HepG2 (cell line): ENCODE measurements around the gene SNAPC4. TPM values are rescaled to one million over a fixed set of nuclear protein-coding genes. Genes with fewer than 3 reads are reported as not detected.
A peak's percentile ranks its signal among the peaks of the same experiment; 100 is the strongest.

Source experiments
- ARHGAP35 ChIP-seq: sonication (generic); formaldehyde crosslinking; IDR thresholded peaks from 2 replicates; pipeline ENCODE4 v1.9.0; 2022; ENCODE audit warnings: mild to moderate bottlenecking, inconsistent platforms, moderate library complexity, missing genetic modification reagents, borderline replicate concordance
- ATF6 ChIP-seq: sonication (generic); formaldehyde crosslinking; conservative IDR thresholded peaks from 2 replicates; pipeline ENCODE4 v1.4.0; 2020; ENCODE audit warnings: missing genetic modification reagents
- HNRNPL ChIP-seq: fragments of 200-400 bp; formaldehyde crosslinking; IDR thresholded peaks from 2 replicates; pipeline ENCODE4 v1.6.1; 2017; ENCODE audit warnings: mild to moderate bottlenecking, low read depth, low read length
- HNRNPUL1 ChIP-seq: fragments of 200-400 bp; formaldehyde crosslinking; IDR thresholded peaks from 2 replicates; pipeline ENCODE4 v1.6.1; 2017; ENCODE audit warnings: low read depth, mild to moderate bottlenecking, low read length, moderate library complexity
- MZF1 ChIP-seq: sonication (generic); formaldehyde crosslinking; IDR thresholded peaks from 2 replicates; pipeline ENCODE4 v1.8.1; 2023; ENCODE audit warnings: mild to moderate bottlenecking, missing genetic modification reagents, borderline replicate concordance
- RBM22 ChIP-seq: fragments of 200-400 bp; formaldehyde crosslinking; optimal IDR thresholded peaks from 2 replicates; pipeline ENCODE3; 2017; ENCODE audit warnings: mild to moderate bottlenecking, low read length, moderate library complexity
- REPIN1 ChIP-seq: sonication (generic); formaldehyde crosslinking; IDR thresholded peaks from 2 replicates; pipeline ENCODE4 v1.8.0; 2022; ENCODE audit warnings: missing genetic modification reagents, low read depth, mild to moderate bottlenecking, borderline replicate concordance
- SALL1 ChIP-seq: sonication (generic); formaldehyde crosslinking; IDR thresholded peaks from 2 replicates; pipeline ENCODE4 v1.8.0; 2022; ENCODE audit warnings: mild to moderate bottlenecking, missing genetic modification reagents
- ZNF124 ChIP-seq: sonication (generic); formaldehyde crosslinking; IDR thresholded peaks from 2 replicates; pipeline ENCODE4 v1.4.0; 2020; ENCODE audit warnings: missing genetic modification reagents
- ZNF333 ChIP-seq: sonication (generic); formaldehyde crosslinking; IDR thresholded peaks from 2 replicates; pipeline ENCODE4 v1.4.0; 2020; ENCODE audit warnings: mild to moderate bottlenecking, missing genetic modification reagents, borderline replicate concordance
- polyA plus RNA-seq, 8 experiments: library from polyadenylated mRNA; depleted of rRNA in 3 of 8; stranded (reverse) in 7 of 8; unstranded in 1 of 8; fragments of >200 nt; fragmentation: Illumina TruSeq in 4 of 8; extraction: Trizol in 4 of 8; gene quantifications; 2 replicates each; pipeline versions ENCODE4 v1.2.1 to v1.2.3, GENCODE V29; 2011 to 2016; ENCODE audit warnings: low read depth in 4 of 8, missing spikeins in 1 of 8, mixed read lengths in 1 of 8; ENCODE audit not compliant: insufficient read depth in 1 of 8
- total RNA-seq, 5 experiments: library from RNA; depleted of rRNA; stranded (reverse); fragments of >200 nt; fragmentation: Illumina TruSeq; extraction: Trizol; gene quantifications; 2 replicates each; pipeline ENCODE4 v1.2.3, GENCODE V29; 2016; ENCODE audit warnings: low read depth in 1 of 5

The SNAPC4 gene
- total and polyA plus RNA-seq, 2 of the 13 experiments (the other 11 are each of a cell fraction or from before 2014, with no cell fraction given), result 2.0 to 6.0 TPM

- TF ChIP-seq ARHGAP35 (CRISPR knock-in tag), result no peak
- peak; percentile 69 for TF ChIP-seq SALL1 (CRISPR knock-in tag)
- peak; percentile 55; the same call in 1 of the 2 replicates for TF ChIP-seq ZNF333 (CRISPR knock-in tag)
- no peak; the same call in 1 of the 2 replicates for TF ChIP-seq REPIN1 (CRISPR knock-in tag)
- no peak for TF ChIP-seq HNRNPUL1
- no peak for TF ChIP-seq RBM22
- TF ChIP-seq HNRNPL, result 0 out of 2 replicates have a peak, but pooled peaks have one; percentile 10
- no peak for TF ChIP-seq MZF1 (CRISPR knock-in tag)
- peak; percentile 38; the same call in 1 of the 2 replicates for TF ChIP-seq ZNF124 (CRISPR knock-in tag)
- TF ChIP-seq ATF6 (CRISPR knock-in tag), result no peak
Measured at GRCh38 chr9:136410500-136411287, 10.7 kb upstream of the SNAPC4 start, which contains the start of the genes ENTR1 and PMPCA (continued).
